HG03103 (cell line): Measurements from ENCODE around the gene HECA.
"Not testable (repeated sequence)": the region's sequence is repeated elsewhere in the genome, so short reads cannot be mapped to it uniquely, and the experiment has no call there.

Experiments used
- ATAC-seq: cut with Tn5 transposase; IDR thresholded peaks from one replicate; pipeline ENCODE4 v1.9.1; 2021; ENCODE audit warnings: low read depth; ENCODE audit not compliant: unreplicated experiment

The HECA gene

DNA sequence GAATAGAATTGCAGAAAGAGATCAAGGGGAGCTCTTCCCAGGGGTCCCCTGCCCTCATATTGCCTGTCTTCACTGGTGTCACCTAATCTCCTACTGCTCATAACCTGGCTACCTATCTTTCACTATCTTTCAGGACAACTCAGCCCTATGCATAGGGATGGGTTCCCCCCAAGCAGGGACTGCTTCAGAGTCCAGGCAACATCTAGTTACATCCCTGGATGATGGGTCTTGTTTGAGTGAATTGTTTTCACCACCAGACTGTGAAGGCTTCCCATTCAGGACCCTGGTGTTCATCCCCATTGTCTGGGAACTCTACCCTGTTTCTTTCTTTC lies 850 bp upstream of the HECA start:
- ATAC-seq, result no peak

DNA sequence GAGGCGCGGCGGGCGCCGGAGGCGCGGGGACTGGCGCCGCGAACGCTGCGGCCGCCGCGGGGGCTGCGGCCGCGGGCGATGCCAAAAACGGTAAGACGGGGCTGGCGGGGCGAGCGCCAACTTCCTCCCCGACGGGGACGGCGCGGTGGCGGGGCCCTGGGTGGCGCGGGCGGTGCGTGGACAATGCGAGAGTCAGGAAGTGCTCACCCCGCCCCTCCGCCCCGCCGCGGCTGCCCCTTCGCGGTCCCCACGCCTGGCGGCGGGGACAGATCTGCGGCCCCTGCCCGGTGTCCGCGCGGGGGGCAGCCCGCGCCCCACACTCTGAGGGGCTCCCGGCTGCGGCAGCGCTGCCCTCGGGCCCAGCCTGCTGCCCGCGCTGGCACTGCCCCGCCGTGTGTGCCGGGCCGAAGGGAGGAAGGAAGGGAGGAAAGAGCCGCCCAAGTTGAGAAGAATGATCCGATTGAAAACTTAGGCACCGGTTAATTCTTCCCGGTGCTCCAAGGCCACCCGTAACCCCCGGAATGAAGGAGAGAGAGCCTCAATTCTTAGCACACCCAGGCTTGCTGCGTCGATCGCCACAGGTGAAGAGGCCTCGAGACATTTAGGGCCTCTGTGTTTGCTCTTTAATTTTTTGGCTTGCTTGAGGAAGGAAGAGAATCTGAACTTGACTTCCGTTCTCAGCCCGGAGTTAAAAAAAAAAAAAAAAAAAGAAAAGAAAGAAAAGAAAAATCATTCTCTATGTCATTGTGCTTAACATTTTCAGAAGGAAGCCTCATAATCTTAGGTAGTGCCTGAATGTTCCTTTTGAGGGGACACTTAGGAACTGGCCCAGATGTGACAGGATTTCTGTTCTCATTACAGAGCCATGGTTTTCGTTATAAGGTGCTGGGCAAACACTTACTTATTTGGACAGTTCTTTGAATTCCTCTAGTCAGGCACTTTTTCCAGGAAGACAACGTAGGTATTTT lies 982 bp downstream of the HECA start:
- peak; percentile 32 for ATAC-seq

DNA sequence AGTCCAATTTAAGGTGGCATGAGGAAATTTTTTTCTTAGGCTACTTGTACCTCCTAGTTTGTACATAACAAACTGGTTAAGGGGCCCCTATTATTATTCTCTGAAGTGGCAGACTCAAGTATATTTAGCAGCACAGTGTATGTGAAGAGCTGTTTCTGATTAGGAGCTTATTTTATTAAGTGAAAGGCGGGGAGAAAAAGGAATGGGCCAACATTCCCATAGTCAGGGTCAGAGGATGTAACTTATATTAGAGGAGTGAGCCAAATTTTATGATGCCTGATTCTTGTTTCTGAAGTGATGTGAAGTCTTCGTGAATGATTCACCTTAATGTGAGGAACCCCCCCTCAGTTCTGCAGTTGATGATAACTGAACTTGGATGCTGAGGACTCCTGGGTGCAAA lies 2.8 kb downstream of the HECA start:
- no peak for ATAC-seq

DNA sequence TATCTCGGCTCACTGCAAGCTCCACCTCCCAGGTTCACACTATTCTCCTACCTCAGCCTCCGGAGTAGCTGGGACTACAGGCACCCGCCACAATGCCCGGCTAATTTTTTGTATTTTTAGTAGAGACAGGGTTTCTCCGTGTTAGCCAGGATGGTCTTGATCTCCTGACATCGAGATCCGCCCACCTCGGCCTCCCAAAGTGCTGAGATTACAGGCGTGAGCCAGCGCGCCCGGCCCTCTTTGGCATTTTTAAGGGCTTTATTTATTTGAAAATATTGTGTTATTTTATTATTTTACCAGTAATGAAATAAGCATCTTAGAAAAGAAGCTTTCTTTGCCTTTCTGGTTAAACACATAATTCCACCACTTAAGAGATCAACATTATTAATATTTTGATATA lies 6.0 kb downstream of the HECA start:
- ATAC-seq, result not testable (repeated sequence)

DNA sequence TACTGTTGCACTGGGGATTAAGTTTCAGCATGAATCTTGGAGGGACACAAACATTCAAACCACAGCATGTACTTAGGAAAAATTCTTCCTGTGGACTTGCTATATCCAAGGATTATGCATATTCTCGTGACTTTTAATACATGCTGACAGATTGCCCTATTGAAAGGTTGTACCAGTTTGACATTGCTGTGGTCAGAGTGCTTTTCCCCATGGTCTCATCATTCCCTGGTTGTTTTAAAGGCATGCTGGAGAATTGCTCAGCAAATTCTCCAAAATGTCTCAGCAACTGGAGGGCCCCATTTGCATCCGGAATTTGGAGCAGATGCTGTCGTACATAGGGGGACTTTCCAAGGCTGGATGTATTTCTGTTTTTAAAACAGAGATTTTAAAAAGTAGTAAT lies 7.4 kb downstream of the HECA start:
- ATAC-seq, result no peak

DNA sequence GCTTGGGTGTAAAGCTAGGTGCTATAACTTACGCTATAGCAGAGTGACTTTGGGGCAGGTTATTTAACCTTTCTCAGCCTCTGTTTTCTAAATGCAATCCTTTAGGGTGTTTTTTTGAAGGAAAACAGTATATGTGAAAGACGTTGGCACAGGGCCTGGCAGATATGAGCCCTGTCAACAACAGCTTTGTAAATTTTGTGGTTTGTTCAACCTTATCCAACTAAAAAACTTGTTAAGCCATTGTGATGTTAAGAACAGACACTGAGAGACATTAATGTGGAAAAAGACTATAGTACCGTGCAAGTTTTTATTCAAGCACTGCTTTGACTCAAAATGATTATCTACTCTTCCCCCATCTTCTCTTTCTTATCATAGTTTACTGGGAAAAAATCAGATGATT lies 8.2 kb downstream of the HECA start:
- no peak for ATAC-seq

DNA sequence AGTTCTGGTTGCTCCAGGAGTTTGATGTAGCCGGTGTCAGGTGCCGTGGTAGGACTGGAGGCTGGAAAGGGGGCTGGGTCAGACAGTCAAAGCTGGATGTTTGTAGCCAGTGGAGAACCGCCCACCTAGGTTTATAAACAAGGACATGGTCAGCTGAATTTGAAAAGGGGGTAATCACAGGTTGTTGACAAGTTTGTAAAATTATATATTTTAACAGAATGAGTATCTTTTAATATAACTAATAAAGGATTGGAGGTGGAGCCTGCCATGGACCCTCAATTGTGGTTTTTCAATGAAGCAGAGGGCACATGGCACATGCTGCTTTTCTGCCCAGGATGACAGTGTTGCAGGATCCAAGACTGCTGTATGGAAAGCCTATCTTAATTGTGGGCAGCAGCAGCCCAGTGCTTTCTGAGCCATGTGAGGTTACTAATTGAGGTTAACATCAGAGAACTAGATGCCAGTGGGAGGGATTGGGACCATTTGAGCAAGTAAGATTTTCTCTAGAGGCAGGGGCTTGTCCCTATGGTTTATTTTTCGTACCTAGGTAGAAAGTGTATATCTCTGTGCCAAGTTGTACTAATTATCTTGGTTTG lies 9.7 kb downstream of the HECA start:
- no peak for ATAC-seq

DNA sequence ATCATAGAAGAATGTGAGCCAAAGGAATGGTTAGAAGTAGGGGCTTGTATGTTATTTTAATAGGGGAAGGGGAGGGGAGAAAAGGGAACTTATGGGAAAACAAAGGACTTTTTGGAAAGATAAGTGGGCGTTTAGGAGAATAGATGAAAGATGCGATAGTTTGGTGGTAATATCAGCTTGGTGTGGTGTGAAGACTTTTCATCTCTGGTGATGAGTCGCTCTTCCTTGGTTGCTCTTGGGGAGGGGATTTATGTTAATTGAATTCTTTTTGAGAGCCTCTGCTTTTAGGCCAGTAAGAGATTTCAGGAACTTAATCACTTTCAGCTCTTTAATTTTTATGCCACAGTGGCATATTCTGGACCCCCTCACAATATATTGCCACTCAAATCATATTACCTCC lies 10.8 kb downstream of the HECA start:
- ATAC-seq, result no peak

DNA sequence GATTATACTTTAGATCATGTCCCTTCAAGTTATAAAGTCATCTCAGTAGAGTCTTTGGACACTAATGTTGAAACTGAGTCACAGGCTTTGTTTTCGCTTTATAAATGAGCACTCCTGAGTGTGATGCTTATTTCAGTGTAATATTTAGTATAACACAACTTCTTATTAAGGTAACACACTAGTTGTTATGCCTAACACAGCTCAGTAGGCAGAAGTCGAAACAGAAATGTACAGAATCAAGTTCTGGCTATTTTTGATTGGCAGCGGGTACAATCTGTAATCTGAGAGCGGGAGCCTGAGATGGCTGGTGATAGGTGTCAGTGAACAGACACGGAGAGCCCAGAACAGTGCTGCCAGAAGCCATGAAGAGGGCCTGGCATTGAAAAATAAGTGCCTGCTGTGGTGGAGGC lies 11.4 kb downstream of the HECA start:
- ATAC-seq, result no peak

DNA sequence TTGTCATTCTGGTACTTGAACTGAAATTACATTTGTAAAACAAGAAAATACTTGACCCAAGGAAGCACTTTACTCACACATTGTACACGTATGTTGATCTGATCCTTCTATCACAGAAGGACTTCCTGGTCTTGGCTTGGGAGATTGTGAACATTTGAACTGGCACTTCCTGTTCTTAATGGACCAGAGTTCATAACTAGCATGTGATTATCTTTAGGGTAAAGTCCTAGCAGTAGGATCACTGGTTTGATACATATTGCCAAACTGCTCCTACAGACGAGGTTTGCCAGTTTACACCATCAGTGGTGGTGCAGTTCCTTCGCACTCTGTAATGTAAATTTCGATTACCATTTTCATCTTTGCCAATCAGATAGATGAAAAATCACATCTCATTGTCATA lies 12.7 kb downstream of the HECA start:
- ATAC-seq, result no peak

DNA sequence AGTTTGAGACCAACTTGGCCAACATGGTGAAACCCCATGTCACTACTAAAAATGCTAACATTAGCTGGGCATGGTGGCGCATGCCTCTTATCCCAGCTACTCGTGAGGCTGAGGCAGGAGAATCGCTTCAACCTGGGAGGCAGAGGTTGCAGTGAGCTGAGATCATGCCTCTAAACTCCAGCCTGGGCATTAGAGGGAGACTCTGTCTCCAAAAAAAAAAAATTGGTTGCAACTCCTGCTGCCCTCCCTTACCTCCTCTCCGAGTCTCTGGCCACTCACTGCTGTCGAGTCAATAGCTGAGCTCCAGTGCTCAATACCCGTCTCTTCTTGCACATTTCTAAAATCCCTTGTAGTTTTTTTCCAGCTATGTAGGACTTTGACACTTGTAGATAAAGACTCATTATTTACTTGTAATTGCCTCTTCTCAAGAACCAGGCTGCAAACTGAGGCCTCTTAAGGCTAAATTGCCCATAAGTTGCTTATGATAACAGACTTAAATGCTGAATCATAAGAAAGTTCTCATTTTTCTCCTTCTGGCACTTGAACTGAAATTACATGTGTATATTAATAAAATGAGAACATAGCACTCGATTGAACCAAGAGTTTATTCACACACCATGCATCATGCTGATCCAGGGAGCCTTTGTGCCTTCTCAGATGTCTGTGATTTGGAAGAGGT lies 13.8 kb downstream of the HECA start:
- no peak for ATAC-seq

DNA sequence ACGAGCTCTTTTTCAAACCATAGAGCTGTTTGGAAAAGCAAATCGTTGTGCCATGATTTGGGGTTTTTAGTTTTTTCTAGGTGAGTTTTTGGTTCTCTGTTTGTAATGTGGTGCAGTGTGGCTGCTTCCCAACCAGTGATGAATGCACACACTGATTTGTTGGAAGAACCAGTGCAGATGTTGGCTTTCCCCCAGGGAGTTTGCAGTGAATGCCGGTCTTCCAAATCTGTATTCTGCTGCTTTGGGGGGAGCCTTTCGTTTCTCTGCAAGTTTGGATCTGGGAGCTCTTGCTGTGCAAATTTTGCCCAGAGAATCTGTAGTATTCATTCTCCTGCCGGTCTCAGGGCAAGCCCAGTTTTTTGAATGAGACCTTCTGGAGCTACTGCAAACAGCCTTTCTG lies 14.5 kb downstream of the HECA start:
- no peak for ATAC-seq

DNA sequence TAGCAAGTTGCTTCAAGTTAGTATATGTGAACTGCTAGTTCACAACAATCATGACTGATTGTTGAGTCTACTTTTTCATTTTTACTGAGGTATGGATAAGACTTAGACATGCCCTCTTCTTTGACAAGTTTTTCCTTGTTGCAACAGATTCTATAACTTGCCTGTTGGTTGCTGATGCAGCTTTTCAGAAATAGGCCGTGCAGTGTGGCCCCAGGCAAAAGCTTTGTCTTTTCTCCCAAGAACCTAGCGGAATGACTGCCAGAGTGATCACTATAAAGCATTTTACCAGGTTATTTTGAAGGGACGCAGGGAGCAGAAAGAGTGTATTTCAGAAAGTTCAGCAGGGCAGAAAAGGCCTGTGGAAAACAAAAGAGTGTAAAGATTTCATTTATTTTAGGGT lies 16.0 kb downstream of the HECA start:
- no peak for ATAC-seq

DNA sequence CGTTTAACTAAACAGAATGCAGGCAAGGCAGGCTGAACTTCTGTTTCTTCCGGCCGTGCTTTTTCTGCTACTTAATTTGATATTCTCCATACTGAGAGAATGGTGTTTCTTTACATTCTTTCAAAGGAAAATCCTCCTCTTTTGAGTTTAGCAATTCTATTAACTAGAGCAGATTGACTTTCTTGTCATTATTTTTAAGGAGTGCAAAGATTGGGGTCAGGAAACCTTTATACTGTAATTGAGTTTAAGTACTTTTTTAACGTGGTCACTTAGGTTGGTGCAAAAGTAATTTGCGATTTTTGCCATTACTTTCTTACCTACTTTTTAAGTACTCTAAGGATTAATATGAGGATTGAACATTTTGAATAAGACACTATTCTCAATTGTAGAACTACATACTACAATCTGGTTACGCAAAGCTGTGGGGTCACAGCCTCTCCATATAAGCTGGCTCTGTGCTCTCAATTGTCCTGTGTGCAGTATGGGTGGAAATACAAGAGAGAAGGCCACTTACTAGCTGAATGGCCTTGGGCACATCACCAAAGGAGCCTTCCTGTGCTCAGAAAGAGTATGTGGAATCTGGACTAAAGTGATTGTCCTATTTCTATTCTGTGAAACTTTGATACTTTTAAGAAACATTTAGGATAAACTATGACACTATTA lies 16.7 kb downstream of the HECA start:
- no peak for ATAC-seq

DNA sequence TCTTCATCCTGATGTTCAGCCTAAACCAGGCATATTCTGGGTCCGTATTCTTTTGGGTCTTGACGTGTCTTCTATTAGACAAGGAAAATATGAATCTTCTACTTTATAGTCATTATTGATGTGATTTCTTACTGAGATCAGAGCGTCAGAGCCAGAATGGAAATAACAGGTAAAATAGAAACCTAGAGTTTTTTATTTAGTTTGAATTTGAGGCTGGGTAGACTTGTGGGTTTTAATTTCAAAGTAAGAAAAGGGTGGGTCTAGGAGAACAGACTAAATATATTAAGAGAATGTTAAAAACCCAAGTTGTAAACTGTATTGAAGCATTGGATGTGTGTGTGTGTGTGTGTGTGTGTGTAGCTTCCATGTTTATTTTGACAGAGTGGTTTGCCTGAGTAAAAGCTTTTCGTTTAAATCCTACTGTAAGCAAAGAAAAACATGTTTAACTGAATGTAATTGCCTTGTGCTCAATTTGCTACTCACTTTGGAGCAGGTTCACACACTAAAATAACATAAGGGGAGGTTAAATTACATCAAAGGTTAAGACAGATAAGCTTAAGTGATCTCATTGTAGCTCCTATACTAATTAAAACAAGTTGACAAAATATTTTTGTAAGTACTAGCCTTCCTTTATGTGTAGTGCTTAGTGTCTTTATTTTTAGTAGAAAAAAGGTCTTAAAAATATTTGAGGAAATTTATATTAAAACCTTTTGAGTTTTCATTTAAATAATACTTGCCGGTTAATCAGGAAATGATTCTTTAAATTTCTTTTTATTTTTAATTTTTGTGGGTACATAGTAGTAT lies 17.4 kb downstream of the HECA start:
- ATAC-seq, result no peak

DNA sequence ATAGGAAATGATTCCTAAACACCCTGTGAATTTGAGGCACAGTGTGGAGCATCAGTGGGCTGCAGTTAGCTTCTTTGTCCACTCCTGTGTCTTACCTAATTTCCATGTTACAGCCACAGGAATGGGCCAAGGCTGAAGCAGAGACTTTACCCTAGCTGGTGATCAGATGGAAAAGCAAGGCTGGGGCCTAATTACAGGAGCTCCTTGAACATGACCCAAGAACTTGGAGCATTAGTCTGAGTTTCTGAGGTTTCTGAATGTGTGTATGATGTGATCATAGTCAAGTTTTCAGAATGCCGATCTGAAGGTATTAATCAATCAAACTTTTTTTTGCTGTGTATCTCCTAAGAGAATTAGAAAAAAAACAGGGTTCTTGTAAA lies 18.0 kb downstream of the HECA start:
- no peak for ATAC-seq

DNA sequence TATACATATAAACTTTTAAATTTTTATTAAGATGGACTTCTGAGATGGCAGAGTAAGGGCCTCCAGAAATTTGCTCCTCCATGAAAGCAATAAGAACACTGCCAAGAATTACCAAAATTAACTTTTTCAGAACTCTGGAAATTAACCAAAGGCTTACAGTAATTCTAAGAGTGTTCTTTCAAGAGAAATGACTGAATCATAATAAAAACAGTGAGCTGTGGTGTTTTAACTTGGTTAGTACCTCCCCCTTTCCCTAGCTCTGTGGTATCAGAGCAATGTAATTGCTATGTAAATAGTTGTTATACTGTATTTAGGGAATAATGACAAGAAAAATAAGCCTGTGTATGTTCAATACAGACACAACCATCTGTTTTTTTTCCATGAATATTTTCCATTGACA lies 19.0 kb downstream of the HECA start:
- no peak for ATAC-seq

DNA sequence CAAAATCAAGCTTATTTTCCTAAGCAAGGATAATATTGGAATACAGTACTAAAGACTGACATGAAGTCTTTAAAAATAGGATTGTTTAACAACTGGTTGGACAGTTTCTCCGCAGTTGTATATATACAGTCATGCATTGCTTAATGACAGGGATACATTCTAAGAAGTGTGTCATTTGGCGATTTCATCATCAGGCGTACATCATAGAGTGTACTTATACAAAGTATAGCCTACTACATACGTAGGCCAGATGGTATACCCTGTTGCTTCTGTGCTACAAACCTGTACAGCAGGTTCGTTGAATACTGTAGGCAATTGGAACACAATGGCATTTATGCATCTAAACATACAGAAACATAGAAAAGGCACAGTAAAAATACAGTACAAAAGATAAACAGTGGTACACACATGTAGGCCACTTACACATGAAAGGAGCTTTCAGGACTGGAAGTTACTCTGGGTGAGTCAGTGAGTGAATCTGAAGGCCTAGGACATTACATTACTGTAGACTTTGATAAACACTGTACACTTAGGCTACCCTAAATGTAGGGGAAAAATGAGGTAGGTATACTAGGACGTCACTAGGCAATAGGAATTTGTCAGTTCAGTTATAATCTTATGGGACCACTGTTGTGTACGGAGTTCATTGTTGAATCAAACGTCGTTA lies 20.1 kb downstream of the HECA start:
- ATAC-seq, result no peak

DNA sequence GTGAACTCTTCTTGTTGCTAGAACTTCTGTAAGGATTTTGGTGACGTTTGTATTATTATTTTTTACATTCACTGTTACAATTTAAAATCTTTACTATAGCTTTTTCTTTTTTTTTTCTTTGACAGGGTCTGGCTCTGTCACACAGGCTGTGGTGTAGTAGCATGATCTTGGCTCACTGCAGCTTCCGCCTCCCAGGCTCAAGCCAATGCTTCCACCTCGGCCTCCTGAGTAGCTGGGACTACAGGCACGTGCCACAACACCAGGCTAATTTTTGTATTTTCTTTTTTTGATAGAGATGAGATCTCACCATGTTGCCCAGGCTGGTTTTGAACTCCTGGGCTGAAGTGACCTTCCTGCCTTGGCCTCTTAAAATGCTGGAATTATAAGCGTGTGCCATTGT lies 21.2 kb downstream of the HECA start:
- ATAC-seq, result no peak

DNA sequence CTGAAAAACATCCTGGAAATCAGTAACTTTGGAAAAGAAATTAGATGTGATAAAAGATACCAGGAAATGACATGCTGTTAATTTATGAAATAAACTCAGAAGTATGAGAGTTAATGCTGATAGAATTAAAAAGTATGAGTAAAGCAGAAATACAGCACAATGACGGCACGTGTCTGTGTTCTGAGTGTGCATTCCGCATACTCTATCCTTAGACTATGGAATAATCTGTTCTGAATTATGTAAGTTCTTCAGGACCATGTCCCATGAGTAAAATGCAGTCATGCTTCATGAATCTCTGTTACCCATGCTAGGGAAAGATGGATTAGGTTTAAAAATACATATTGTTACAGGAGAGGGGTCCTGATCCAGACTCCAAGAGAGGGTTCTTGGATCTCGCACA lies 21.7 kb downstream of the HECA start:
- no peak for ATAC-seq
